ENCODE results near the gene GAB2. TPM values are rescaled to one million over a fixed set of nuclear protein-coding genes. Genes with fewer than 3 reads are reported as not detected.

The GAB2 gene
- polyA plus RNA-seq, 2 of the 4 experiments (the other 2 are of a cell fraction): 2.8 to 4.7 TPM

GRCh38 chr11:78187366-78188285 is 230.0 kb downstream of the GAB2 start:
- CTCF ChIA-PET: interaction anchor here (1.0 to 1.7 kb wide), 4 partner anchors 11 to 376 kb away, joined by 4 to 6 read pairs (median 4); no protein-coding TSS in a partner anchor
- peaks cover 38% of the 10 kb centered on the region for H3K4me1 ChIP-seq
- H3K4me3 ChIP-seq: peak overlapping the region; percentile 84
- POLR2A ChIA-PET: interaction anchor here (1.5 kb wide), 1 partner anchor 48 kb away, joined by 7 read pairs; the partner anchor contains the start of gene ALG8
- TF ChIP-seq HOXA7 (CRISPR knock-in tag; IDR thresholded peaks at IDR 0.05): no peak
- TF ChIP-seq USF2 (IDR thresholded peaks at IDR 0.05): no peak
- TF ChIP-seq EHF (CRISPR knock-in tag; IDR thresholded peaks at IDR 0.05): no peak
- no peak for TF ChIP-seq RARB (CRISPR knock-in tag; IDR thresholded peaks at IDR 0.05)
- no peak for TF ChIP-seq PHF8 (IDR thresholded peaks at IDR 0.05; ENCODE audit: borderline replicate concordance, low read depth)
- TF ChIP-seq FOSL2 (IDR thresholded peaks at IDR 0.05): no peak
- TF ChIP-seq FOSL2 (CRISPR knock-in tag; IDR thresholded peaks at IDR 0.05): no peak
- TF ChIP-seq PBX3 (IDR thresholded peaks at IDR 0.05): no peak
- no peak for TF ChIP-seq TFCP2L1 (CRISPR knock-in tag; IDR thresholded peaks at IDR 0.05)
- TF ChIP-seq ZSCAN20 (CRISPR knock-in tag; IDR thresholded peaks at IDR 0.05): no peak
- no peak for TF ChIP-seq TP53 (CRISPR knock-in tag; IDR thresholded peaks at IDR 0.05)
- TF ChIP-seq HEYL (CRISPR knock-in tag; IDR thresholded peaks at IDR 0.05): no peak
- TF ChIP-seq, protein P1, sequence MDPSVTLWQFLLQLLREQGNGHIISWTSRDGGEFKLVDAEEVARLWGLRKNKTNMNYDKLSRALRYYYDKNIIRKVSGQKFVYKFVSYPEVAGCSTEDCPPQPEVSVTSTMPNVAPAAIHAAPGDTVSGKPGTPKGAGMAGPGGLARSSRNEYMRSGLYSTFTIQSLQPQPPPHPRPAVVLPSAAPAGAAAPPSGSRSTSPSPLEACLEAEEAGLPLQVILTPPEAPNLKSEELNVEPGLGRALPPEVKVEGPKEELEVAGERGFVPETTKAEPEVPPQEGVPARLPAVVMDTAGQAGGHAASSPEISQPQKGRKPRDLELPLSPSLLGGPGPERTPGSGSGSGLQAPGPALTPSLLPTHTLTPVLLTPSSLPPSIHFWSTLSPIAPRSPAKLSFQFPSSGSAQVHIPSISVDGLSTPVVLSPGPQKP (IDR thresholded peaks at IDR 0.05; ENCODE audit: low read depth, low read length): no peak
- TF ChIP-seq HDAC2 (IDR thresholded peaks at IDR 0.05): no peak
- TF ChIP-seq RCOR1 (IDR thresholded peaks at IDR 0.05; ENCODE audit: low read depth, low read length): no peak
- TF ChIP-seq, protein P2, sequence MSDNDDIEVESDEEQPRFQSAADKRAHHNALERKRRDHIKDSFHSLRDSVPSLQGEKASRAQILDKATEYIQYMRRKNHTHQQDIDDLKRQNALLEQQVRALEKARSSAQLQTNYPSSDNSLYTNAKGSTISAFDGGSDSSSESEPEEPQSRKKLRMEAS (IDR thresholded peaks at IDR 0.05): no peak
- TF ChIP-seq ESRRA (IDR thresholded peaks at IDR 0.05; ENCODE audit: borderline replicate concordance, low read length): no peak
- no peak for TF ChIP-seq ZFP36 (IDR thresholded peaks at IDR 0.05; ENCODE audit: borderline replicate concordance, partially characterized antibody)
- TF ChIP-seq BCL3 (IDR thresholded peaks at IDR 0.05): no peak; the same call in 2 of the 3 replicates
- no peak for TF ChIP-seq GATA3 (IDR thresholded peaks at IDR 0.05; ENCODE audit: borderline replicate concordance)
- DNase-seq (ENCODE audit: low read depth in 1 of 2, low spot score in 1 of 2) (no peak), FAIRE-seq (no peak), ATAC-seq (peak; percentile 32 to 44)
- peak overlapping the region; percentile 88 to 93 for H3K27ac ChIP-seq
- peak overlapping the region; percentile 80 for H3K4me2 ChIP-seq
- H3K9me3 ChIP-seq: no peaks in the 10 kb centered on the region
- WGBS (ENCODE audit: missing lambda C conversion rate): 35% methylated on average over 29 of the region's 31 CpGs

DNA sequence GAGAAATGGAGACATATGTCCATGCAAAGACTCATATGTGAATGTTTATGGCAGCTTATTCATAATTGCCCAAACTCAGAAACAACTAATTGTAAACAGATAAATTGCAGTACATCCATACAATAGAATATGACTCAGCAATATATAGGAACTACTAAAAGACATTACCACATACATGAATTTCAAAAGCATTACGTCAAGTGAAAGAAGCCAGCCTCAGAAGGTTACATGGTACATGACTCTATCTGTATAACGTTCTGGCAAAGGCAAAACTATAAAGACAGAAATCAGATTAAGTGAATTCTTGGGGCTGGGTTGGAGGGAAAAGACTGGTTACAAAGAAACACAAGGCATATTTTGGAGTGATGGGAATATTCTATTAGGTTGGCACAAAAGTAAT is 236.4 kb downstream of the GAB2 start:
- H3K27ac ChIP-seq: 0 out of 6 replicates have a peak overlapping the region, but pooled peaks of 1 of the 2 experiments have one; percentile 23
- ChIA-PET POLR2A (no interaction called here), CTCF (no interaction called here)
- no peak for TF ChIP-seq SMC3 (IDR thresholded peaks at IDR 0.05)
- TF ChIP-seq, protein P3, sequence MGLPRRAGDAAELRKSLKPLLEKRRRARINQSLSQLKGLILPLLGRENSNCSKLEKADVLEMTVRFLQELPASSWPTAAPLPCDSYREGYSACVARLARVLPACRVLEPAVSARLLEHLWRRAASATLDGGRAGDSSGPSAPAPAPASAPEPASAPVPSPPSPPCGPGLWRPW (IDR thresholded peaks at IDR 0.05): no peak
- TF ChIP-seq HOXB13 (CRISPR knock-in tag; IDR thresholded peaks at IDR 0.05; ENCODE audit: low read depth): no peak
- peak; percentile 95 for TF ChIP-seq MAFK (IDR thresholded peaks at IDR 0.05; ENCODE audit: partially characterized antibody)
- TF ChIP-seq POLR2A (IDR thresholded peaks at IDR 0.05; ENCODE audit: low read length): no peak
- TF ChIP-seq, protein P2 (IDR thresholded peaks at IDR 0.05): no peak
- no peak for TF ChIP-seq ZFP36 (IDR thresholded peaks at IDR 0.05; ENCODE audit: borderline replicate concordance, partially characterized antibody)
- no peak for TF ChIP-seq ZNF302 (CRISPR knock-in tag; IDR thresholded peaks at IDR 0.05)
- TF ChIP-seq NFE2L2 (conservative IDR thresholded peaks at IDR 0.05; ENCODE audit: low read length): peak; percentile 86
- no peak for TF ChIP-seq HOXA7 (CRISPR knock-in tag; IDR thresholded peaks at IDR 0.05)
- no peak for TF ChIP-seq MYC (IDR thresholded peaks at IDR 0.05; ENCODE audit: borderline replicate concordance, low read length)
- TF ChIP-seq E2F6 (IDR thresholded peaks at IDR 0.05; ENCODE audit: borderline replicate concordance, low read depth): no peak
- DNase-seq (ENCODE audit: low read depth in 1 of 2, low spot score in 1 of 2) (no peak), ATAC-seq (no peak), FAIRE-seq (no peak)
- H3K4me3 ChIP-seq: no peak overlapping the region
- H3K4me2 ChIP-seq: no peak overlapping the region
- H3K4me1 ChIP-seq: peaks cover 24% of the 10 kb centered on the region
- WGBS (ENCODE audit: missing lambda C conversion rate): 84% methylated on average over 2 of the region's 2 CpGs
- H3K9me3 ChIP-seq: no peaks in the 10 kb centered on the region
